Loucy (cell line): ENCODE measurements around the gene PLAC1.

Experiments
- CTCF ChIP-seq: fragments of 200-600 bp; sonication (generic); conservative IDR thresholded peaks from 2 replicates; pipeline ENCODE4 v1.5.1; 2014; ENCODE audit warnings: mild to moderate bottlenecking, antibody characterized with exemption, low read length
- EZH2phosphoT487 ChIP-seq: fragments of 200-600 bp; IDR thresholded peaks from 2 replicates; pipeline ENCODE4 v1.6.1; 2018; ENCODE audit warnings: antibody characterized with exemption, mild to moderate bottlenecking, moderate library complexity, borderline replicate concordance

GRCh38 chrX:134570509-134570846 lies 87.8 kb downstream of the PLAC1 start:
- no peak for TF ChIP-seq CTCF
- TF ChIP-seq EZH2phosphoT487: no peak
